ENCODE measurements around the gene DOCK10. TPM values are rescaled to one million over a fixed set of nuclear protein-coding genes. Genes with fewer than 3 reads are reported as not detected.

DOCK10 gene
- polyA plus RNA-seq, 1 donor (not counting 4 experiments of a cell fraction or from before 2014, with no cell fraction given) = 2.5 TPM

DNA sequence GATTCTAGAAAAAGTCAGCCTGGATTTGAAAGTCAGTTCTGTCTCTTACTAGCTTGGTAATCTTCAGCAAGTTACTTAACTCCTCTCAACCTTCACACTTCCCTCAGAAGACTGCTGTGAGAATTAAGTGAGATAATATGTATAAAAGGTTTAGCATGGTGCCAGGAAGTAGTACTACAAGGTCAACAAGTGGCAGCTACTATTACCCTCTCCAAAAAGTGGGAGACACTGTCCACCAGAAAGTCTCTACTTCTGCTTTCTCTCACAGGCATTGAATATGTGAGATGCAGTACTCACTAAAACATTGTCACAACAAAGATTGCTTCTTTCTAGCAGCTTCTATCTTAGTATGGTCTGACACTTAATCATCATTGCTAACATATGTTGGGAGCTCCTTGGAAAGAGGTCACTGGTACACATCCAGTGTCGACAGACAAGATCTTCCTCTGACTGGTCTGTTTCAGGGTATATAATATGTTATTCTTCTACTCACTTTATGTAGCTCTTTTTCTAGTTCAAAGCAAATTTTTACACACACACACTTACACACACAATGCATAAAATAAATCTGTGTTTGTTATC, 47.9 kb downstream of the DOCK10 start:
- Histone ChIP-seq H4K20me1 (ENCODE audit: control insufficient read depth, extremely low read depth, insufficient read depth, low read length) (no peaks in the 10 kb centered on the region), H3K79me2 (ENCODE audit: control insufficient read depth, insufficient read depth, low read length) (no peaks in the 10 kb centered on the region), H3K9me1 (ENCODE audit: control insufficient read depth, extremely low read depth, insufficient read depth, low read length) (no peaks in the 10 kb centered on the region), H3K27ac (ENCODE audit: control insufficient read depth, insufficient read depth, low read length) (no peak overlapping the region), H3K27me3 (ENCODE audit: control insufficient read depth, extremely low read depth, insufficient read depth, low read length) (no peaks in the 10 kb centered on the region), H3K36me3 (ENCODE audit: control insufficient read depth in 2 of 2, extremely low read depth in 1 of 2, insufficient read depth in 2 of 2, low read length in 2 of 2) (no peaks in the 10 kb centered on the region), H3K9me3 (ENCODE audit: control insufficient read depth, low read depth, low read length) (no peaks in the 10 kb centered on the region), H3K9ac (ENCODE audit: control insufficient read depth, extremely low read depth, insufficient read depth, low read length) (no peak overlapping the region), H2AFZ (ENCODE audit: control insufficient read depth, low read length) (no peak overlapping the region), H3K4me1 (ENCODE audit: control insufficient read depth, extremely low read depth, insufficient read depth, low read length) (no peaks in the 10 kb centered on the region), H3K4me2 (ENCODE audit: control insufficient read depth, extremely low read depth, insufficient read depth, low read depth, low read length) (no peak overlapping the region), H3K4me3 (ENCODE audit: control insufficient read depth in 2 of 3, extremely low read depth in 1 of 3, insufficient read depth in 2 of 3, low read depth in 1 of 3, low read length in 3 of 3) (no peak overlapping the region)
- dilution Hi-C loops (cut with MboI; ENCODE audit: extremely low pct_ligation_motif_present, low sequenced_read_pairs) = no loop called here
- TF ChIP-seq, protein P1, sequence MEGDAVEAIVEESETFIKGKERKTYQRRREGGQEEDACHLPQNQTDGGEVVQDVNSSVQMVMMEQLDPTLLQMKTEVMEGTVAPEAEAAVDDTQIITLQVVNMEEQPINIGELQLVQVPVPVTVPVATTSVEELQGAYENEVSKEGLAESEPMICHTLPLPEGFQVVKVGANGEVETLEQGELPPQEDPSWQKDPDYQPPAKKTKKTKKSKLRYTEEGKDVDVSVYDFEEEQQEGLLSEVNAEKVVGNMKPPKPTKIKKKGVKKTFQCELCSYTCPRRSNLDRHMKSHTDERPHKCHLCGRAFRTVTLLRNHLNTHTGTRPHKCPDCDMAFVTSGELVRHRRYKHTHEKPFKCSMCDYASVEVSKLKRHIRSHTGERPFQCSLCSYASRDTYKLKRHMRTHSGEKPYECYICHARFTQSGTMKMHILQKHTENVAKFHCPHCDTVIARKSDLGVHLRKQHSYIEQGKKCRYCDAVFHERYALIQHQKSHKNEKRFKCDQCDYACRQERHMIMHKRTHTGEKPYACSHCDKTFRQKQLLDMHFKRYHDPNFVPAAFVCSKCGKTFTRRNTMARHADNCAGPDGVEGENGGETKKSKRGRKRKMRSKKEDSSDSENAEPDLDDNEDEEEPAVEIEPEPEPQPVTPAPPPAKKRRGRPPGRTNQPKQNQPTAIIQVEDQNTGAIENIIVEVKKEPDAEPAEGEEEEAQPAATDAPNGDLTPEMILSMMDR (optimal IDR thresholded peaks at IDR 0.05 in 1 of 3, IDR thresholded peaks at IDR 0.05 in 1 of 3, conservative IDR thresholded peaks at IDR 0.05 in 1 of 3; ENCODE audit: extremely low read depth in 1 of 3, insufficient read depth in 2 of 3, low read length in 3 of 3) = no peak
- no peak for TF ChIP-seq EZH2 (IDR thresholded peaks at IDR 0.05; ENCODE audit: low read length)
- DNase-seq (ENCODE audit: low read depth, low spot score) = no peak
- FAIRE-seq = no peak

DNA sequence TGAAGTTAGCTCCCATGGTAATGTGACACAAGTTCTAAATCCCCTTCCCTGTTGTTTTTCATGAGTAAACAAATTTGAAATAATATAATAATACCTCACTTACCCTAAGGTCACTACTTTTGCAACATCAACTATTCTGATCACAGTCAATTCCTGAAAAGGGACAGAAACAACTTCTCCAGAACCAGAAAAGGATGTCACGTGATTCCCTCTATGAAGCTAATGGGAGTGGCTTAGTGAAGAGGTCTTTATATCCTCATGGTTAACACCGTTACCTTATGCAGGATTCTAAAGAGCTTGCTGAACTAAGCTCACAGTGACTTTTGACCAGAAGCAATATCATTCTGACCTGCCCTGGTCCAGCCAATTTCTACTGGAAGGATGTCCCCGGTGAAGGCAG, 51.6 kb downstream of the DOCK10 start:
- H3K27me3 ChIP-seq (ENCODE audit: control insufficient read depth, extremely low read depth, insufficient read depth, low read length) = no peaks in the 10 kb centered on the region
- H3K4me2 ChIP-seq (ENCODE audit: control insufficient read depth, extremely low read depth, insufficient read depth, low read depth, low read length) = no peak overlapping the region
- no peak for FAIRE-seq
- H3K9ac ChIP-seq (ENCODE audit: control insufficient read depth, extremely low read depth, insufficient read depth, low read length) = no peak overlapping the region
- dilution Hi-C loops (cut with MboI; ENCODE audit: extremely low pct_ligation_motif_present, low sequenced_read_pairs) = no loop called here
- no peak for TF ChIP-seq EZH2 (IDR thresholded peaks at IDR 0.05; ENCODE audit: low read length)
- TF ChIP-seq, protein P1 (optimal IDR thresholded peaks at IDR 0.05 in 1 of 3, IDR thresholded peaks at IDR 0.05 in 1 of 3, conservative IDR thresholded peaks at IDR 0.05 in 1 of 3; ENCODE audit: extremely low read depth in 1 of 3, insufficient read depth in 2 of 3, low read length in 3 of 3) = no peak
- no peak overlapping the region for H2AFZ ChIP-seq (ENCODE audit: control insufficient read depth, low read length)
- no peak for DNase-seq (ENCODE audit: low read depth, low spot score)
- no peaks in the 10 kb centered on the region for H4K20me1 ChIP-seq (ENCODE audit: control insufficient read depth, extremely low read depth, insufficient read depth, low read length)
- H3K9me3 ChIP-seq (ENCODE audit: control insufficient read depth, low read depth, low read length) = no peaks in the 10 kb centered on the region
- no peaks in the 10 kb centered on the region for H3K79me2 ChIP-seq (ENCODE audit: control insufficient read depth, insufficient read depth, low read length)
- H3K4me3 ChIP-seq (ENCODE audit: control insufficient read depth in 2 of 3, extremely low read depth in 1 of 3, insufficient read depth in 2 of 3, low read depth in 1 of 3, low read length in 3 of 3) = no peak overlapping the region
- no peaks in the 10 kb centered on the region for H3K4me1 ChIP-seq (ENCODE audit: control insufficient read depth, extremely low read depth, insufficient read depth, low read length)
- H3K36me3 ChIP-seq (ENCODE audit: control insufficient read depth in 2 of 2, extremely low read depth in 1 of 2, insufficient read depth in 2 of 2, low read length in 2 of 2) = no peaks in the 10 kb centered on the region
- no peak overlapping the region for H3K27ac ChIP-seq (ENCODE audit: control insufficient read depth, insufficient read depth, low read length)
- H3K9me1 ChIP-seq (ENCODE audit: control insufficient read depth, extremely low read depth, insufficient read depth, low read length) = no peaks in the 10 kb centered on the region
